SK-N-SH treated with all-trans-retinoic acid at 6 μM for 48 hours (cell line): ENCODE measurements around the gene TRIM24.

Experiments
- ATAC-seq: fragments of 200-7000 bp; cut with Tn5 transposase; 3 replicates; pipeline ENCODE4 v1.9.1; 2020; ENCODE audit warnings: mild to moderate bottlenecking, moderate library complexity
- ARNTL ChIP-seq: fragments of 450-650 bp; formaldehyde crosslinking; IDR thresholded peaks from 2 replicates; pipeline ENCODE4 v1.5.0; 2020; ENCODE audit warnings: low read depth, mild to moderate bottlenecking, moderate library complexity, borderline replicate concordance
- BACH2 ChIP-seq: fragments of 250-450 bp; sonication (Bioruptor Pico); IDR thresholded peaks from 2 replicates; pipeline ENCODE4 v1.9.0; 2021; ENCODE audit warnings: mild to moderate bottlenecking, borderline replicate concordance
- CSDC2 ChIP-seq: fragments of 250-450 bp; sonication (Bioruptor Pico); IDR thresholded peaks from 2 replicates; pipeline ENCODE4 v1.5.0; 2020; ENCODE audit warnings: mild to moderate bottlenecking, moderate library complexity
- ESRRG ChIP-seq: fragments of 250-450 bp; sonication (Bioruptor Pico); IDR thresholded peaks from 2 replicates; pipeline ENCODE4 v1.6.1; 2021; ENCODE audit warnings: mild to moderate bottlenecking
- GLIS3 ChIP-seq: fragments of 250-450 bp; sonication (Bioruptor Pico); IDR thresholded peaks from 2 replicates; pipeline ENCODE4 v1.5.0; 2020; ENCODE audit warnings: mild to moderate bottlenecking, moderate library complexity
- ISL1 ChIP-seq: fragments of 250-450 bp; sonication (Bioruptor Pico); IDR thresholded peaks from 2 replicates; pipeline ENCODE4 v2.1.2; 2022; ENCODE audit warnings: mild to moderate bottlenecking, moderate library complexity
- OSR1 ChIP-seq: fragments of 250-450 bp; sonication (Bioruptor Pico); IDR thresholded peaks from 2 replicates; pipeline ENCODE4 v1.8.0; 2022; ENCODE audit warnings: moderate library complexity, mild to moderate bottlenecking, inconsistent platforms
- PPARA ChIP-seq: fragments of 250-450 bp; sonication (Bioruptor Pico); IDR thresholded peaks from 2 replicates; pipeline ENCODE4 v1.5.0; 2020; ENCODE audit warnings: mild to moderate bottlenecking, borderline replicate concordance
- RARB ChIP-seq: fragments of 250-450 bp; sonication (Bioruptor Pico); IDR thresholded peaks from 2 replicates; pipeline ENCODE4 v1.8.0; 2021; ENCODE audit warnings: mild to moderate bottlenecking, moderate library complexity
- SNAI2 ChIP-seq: fragments of 250-450 bp; sonication (Bioruptor Pico); IDR thresholded peaks from 2 replicates; pipeline ENCODE4 v1.5.0; 2020; ENCODE audit warnings: mild to moderate bottlenecking, moderate library complexity
- TOX ChIP-seq: fragments of 250-450 bp; sonication (Bioruptor Pico); IDR thresholded peaks from 2 replicates; pipeline ENCODE4 v1.8.0; 2021; ENCODE audit warnings: mild to moderate bottlenecking, moderate library complexity, borderline replicate concordance
- ZC3H10 ChIP-seq: fragments of 250-450 bp; sonication (Bioruptor Pico); IDR thresholded peaks from 2 replicates; pipeline ENCODE4 v1.5.1; 2021; ENCODE audit warnings: mild to moderate bottlenecking, moderate library complexity
- ZFP3 ChIP-seq: fragments of 250-450 bp; sonication (Bioruptor Pico); IDR thresholded peaks from 2 replicates; pipeline ENCODE4 v1.5.0; 2020; ENCODE audit warnings: mild to moderate bottlenecking, moderate library complexity
- ZFP30 ChIP-seq: fragments of 450-650 bp; formaldehyde crosslinking; IDR thresholded peaks from 2 replicates; pipeline ENCODE4 v1.5.0; 2022; ENCODE audit warnings: mild to moderate bottlenecking, moderate library complexity
- ZNF565 ChIP-seq: fragments of 450-650 bp; formaldehyde crosslinking; conservative IDR thresholded peaks from 2 replicates; pipeline ENCODE4 v1.5.0; 2020; ENCODE audit warnings: low read depth, mild to moderate bottlenecking, moderate library complexity
- ZNF70 ChIP-seq: fragments of 450-650 bp; formaldehyde crosslinking; IDR thresholded peaks from 2 replicates; pipeline ENCODE4 v1.5.0; 2020; ENCODE audit warnings: mild to moderate bottlenecking, moderate library complexity
- ZNF8 ChIP-seq: fragments of 450-650 bp; formaldehyde crosslinking; IDR thresholded peaks from 2 replicates; pipeline ENCODE4 v1.5.0; 2020; ENCODE audit warnings: mild to moderate bottlenecking, moderate library complexity
- TF ChIP-seq, protein P1 (sequence below): fragments of 250-450 bp; sonication (Bioruptor Pico); IDR thresholded peaks from 2 replicates; pipeline ENCODE4 v1.8.0; 2021; ENCODE audit warnings: low read depth, mild to moderate bottlenecking, moderate library complexity, borderline replicate concordance
- TF ChIP-seq, protein P2 (sequence below): fragments of 250-450 bp; sonication (Bioruptor Pico); IDR thresholded peaks from 2 replicates; pipeline ENCODE4 v1.5.1; 2020; ENCODE audit warnings: low read depth, mild to moderate bottlenecking, moderate library complexity
- TF ChIP-seq, protein P3 (sequence below): fragments of 250-450 bp; sonication (Bioruptor Pico); IDR thresholded peaks from 2 replicates; pipeline ENCODE4 v1.8.0; 2020; ENCODE audit warnings: mild to moderate bottlenecking, moderate library complexity, borderline replicate concordance
- TF ChIP-seq, protein P4 (sequence below): fragments of 250-450 bp; sonication (Bioruptor Pico); IDR thresholded peaks from 2 replicates; pipeline ENCODE4 v1.5.1; 2021; ENCODE audit warnings: mild to moderate bottlenecking, moderate library complexity

Gene TRIM24

DNA sequence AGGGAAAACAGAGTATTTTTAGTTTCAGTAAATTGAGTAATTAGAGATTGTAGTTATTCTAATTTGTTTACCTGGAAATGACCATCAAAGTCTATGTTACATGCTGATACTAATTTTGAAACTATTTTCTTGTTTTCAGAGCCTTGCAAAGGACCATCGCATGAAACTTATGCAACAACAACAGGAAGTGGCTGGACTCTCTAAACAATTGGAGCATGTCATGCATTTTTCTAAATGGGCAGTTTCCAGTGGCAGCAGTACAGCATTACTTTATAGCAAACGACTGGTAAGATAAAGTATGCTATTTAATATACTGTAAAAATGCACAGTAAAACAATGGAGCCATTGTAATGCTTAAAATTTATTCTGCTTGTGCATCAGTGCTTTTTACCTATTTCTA lies 78.5 kb downstream of the TRIM24 start:
- no peak for ATAC-seq

DNA sequence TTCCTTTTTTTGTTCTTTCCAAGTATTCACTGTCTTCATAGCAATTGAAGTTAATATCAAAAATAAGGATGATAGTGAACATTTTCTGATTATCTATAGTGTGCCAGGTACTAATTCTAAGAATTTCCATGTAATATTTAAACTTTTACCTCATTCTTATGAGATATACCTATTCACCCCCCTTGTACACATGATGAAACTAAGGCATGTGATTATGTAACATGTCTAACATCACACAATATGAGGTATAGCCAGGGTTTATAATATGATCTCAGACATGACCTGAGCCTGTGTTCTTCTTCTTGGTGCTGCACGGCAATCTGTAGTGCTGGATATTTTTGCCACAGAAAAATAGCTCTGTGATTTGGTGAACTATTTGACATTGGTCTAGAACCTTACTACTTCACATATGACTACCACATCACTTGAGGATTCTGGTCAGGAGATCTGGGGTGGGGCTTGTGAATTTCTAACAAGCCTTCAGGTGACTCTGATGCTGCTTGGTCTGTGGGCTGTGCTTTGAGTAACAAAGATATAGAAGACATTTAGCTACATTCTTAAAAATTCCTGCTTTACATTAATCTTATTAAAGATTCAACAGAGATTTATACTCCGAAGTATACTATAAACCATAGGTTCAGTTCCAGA lies 79.1 kb downstream of the TRIM24 start:
- TF ChIP-seq ZFP3: no peak
- TF ChIP-seq, protein P1, sequence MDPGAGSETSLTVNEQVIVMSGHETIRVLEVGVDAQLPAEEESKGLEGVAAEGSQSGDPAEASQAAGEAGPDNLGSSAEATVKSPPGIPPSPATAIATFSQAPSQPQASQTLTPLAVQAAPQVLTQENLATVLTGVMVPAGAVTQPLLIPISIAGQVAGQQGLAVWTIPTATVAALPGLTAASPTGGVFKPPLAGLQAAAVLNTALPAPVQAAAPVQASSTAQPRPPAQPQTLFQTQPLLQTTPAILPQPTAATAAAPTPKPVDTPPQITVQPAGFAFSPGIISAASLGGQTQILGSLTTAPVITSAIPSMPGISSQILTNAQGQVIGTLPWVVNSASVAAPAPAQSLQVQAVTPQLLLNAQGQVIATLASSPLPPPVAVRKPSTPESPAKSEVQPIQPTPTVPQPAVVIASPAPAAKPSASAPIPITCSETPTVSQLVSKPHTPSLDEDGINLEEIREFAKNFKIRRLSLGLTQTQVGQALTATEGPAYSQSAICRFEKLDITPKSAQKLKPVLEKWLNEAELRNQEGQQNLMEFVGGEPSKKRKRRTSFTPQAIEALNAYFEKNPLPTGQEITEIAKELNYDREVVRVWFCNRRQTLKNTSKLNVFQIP (CRISPR knock-in tag): no peak
- ATAC-seq: no peak

More for the DNA sequence above, 78.5 kb downstream of the TRIM24 start:
- TF ChIP-seq, protein P2, sequence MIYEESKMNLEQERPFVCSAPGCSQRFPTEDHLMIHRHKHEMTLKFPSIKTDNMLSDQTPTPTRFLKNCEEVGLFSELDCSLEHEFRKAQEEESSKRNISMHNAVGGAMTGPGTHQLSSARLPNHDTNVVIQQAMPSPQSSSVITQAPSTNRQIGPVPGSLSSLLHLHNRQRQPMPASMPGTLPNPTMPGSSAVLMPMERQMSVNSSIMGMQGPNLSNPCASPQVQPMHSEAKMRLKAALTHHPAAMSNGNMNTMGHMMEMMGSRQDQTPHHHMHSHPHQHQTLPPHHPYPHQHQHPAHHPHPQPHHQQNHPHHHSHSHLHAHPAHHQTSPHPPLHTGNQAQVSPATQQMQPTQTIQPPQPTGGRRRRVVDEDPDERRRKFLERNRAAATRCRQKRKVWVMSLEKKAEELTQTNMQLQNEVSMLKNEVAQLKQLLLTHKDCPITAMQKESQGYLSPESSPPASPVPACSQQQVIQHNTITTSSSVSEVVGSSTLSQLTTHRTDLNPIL (CRISPR knock-in tag): no peak
- TF ChIP-seq ZFP30: no peak
- no peak for TF ChIP-seq ZNF8 (CRISPR knock-in tag)
- TF ChIP-seq, protein P3, sequence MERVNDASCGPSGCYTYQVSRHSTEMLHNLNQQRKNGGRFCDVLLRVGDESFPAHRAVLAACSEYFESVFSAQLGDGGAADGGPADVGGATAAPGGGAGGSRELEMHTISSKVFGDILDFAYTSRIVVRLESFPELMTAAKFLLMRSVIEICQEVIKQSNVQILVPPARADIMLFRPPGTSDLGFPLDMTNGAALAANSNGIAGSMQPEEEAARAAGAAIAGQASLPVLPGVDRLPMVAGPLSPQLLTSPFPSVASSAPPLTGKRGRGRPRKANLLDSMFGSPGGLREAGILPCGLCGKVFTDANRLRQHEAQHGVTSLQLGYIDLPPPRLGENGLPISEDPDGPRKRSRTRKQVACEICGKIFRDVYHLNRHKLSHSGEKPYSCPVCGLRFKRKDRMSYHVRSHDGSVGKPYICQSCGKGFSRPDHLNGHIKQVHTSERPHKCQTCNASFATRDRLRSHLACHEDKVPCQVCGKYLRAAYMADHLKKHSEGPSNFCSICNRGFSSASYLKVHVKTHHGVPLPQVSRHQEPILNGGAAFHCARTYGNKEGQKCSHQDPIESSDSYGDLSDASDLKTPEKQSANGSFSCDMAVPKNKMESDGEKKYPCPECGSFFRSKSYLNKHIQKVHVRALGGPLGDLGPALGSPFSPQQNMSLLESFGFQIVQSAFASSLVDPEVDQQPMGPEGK (CRISPR knock-in tag): no peak
- TF ChIP-seq OSR1: no peak
- no peak for TF ChIP-seq GLIS3 (CRISPR knock-in tag)
- no peak for TF ChIP-seq ARNTL (CRISPR knock-in tag)
- TF ChIP-seq ZC3H10 (CRISPR knock-in tag): no peak
- TF ChIP-seq TOX: no peak
- TF ChIP-seq, protein P4, sequence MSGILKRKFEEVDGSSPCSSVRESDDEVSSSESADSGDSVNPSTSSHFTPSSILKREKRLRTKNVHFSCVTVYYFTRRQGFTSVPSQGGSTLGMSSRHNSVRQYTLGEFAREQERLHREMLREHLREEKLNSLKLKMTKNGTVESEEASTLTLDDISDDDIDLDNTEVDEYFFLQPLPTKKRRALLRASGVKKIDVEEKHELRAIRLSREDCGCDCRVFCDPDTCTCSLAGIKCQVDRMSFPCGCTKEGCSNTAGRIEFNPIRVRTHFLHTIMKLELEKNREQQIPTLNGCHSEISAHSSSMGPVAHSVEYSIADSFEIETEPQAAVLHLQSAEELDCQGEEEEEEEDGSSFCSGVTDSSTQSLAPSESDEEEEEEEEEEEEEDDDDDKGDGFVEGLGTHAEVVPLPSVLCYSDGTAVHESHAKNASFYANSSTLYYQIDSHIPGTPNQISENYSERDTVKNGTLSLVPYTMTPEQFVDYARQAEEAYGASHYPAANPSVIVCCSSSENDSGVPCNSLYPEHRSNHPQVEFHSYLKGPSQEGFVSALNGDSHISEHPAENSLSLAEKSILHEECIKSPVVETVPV (CRISPR knock-in tag): no peak

DNA sequence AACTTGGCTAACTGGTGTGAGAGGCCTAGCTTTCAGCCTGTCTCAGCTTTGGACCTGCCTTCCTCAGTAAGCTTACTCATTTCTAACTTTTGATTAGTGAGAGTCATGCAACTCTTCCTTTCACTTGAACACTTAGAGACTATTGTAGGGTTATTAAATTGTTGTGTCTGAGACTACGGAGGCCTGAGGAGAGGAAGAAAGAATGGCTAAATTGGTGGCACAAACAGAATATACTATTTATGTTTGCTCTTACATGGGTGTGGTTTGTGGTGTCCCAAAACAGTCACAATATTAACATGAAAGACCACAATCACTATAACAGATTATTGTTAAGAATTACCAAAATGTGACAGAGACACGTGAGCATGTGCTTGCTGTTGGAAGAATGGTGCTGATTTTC lies 82.1 kb downstream of the TRIM24 start:
- no peak for TF ChIP-seq RARB (CRISPR knock-in tag)
- no peak for TF ChIP-seq SNAI2 (CRISPR knock-in tag)
- TF ChIP-seq ZC3H10 (CRISPR knock-in tag): no peak
- no peak for TF ChIP-seq ZNF565
- no peak for TF ChIP-seq BACH2 (CRISPR knock-in tag)
- TF ChIP-seq ZFP3: no peak
- TF ChIP-seq CSDC2 (CRISPR knock-in tag): no peak
- TF ChIP-seq GLIS3 (CRISPR knock-in tag): no peak
- TF ChIP-seq, protein P4 (CRISPR knock-in tag): no peak
- no peak for TF ChIP-seq TOX
- no peak for TF ChIP-seq OSR1
- no peak for TF ChIP-seq PPARA (CRISPR knock-in tag)
- no peak for TF ChIP-seq ISL1 (CRISPR knock-in tag)
- no peak for TF ChIP-seq ESRRG
- TF ChIP-seq ZNF8 (CRISPR knock-in tag): no peak
- TF ChIP-seq ZFP30: no peak
- TF ChIP-seq, protein P1 (CRISPR knock-in tag): no peak
- TF ChIP-seq ZNF70: no peak
- ATAC-seq: no peak
